ENCODE measurements around the gene FABP6.

Gene FABP6

GRCh38 chr5:160263326-160263855 is 34.1 kb downstream of the FABP6 start:
- DNase-seq = no peak

- DNase-seq = no peak
Observed at GRCh38 chr5:160266044-160266443, 36.7 kb downstream of the FABP6 start.

- no peak for DNase-seq
Observed at GRCh38 chr5:160266752-160267345, 37.5 kb downstream of the FABP6 start.

- no peak for DNase-seq
Observed at GRCh38 chr5:160268121-160268520, 38.8 kb downstream of the FABP6 start.

- no peak for DNase-seq
Observed at GRCh38 chr5:160269017-160269416, 39.7 kb downstream of the FABP6 start.

GRCh38 chr5:160270704-160271103 is 41.4 kb downstream of the FABP6 start:
- DNase-seq = no peak

GRCh38 chr5:160271396-160271795 is 42.1 kb downstream of the FABP6 start:
- DNase-seq = no peak

- DNase-seq = no peak
Observed at GRCh38 chr5:160271836-160272235, 42.5 kb downstream of the FABP6 start.

GRCh38 chr5:160272264-160272663 is 43.0 kb downstream of the FABP6 start:
- no peak for DNase-seq

GRCh38 chr5:160272889-160273288 is 43.6 kb downstream of the FABP6 start:
- DNase-seq = no peak

- DNase-seq = no peak
Observed at GRCh38 chr5:160274483-160274931, 45.2 kb downstream of the FABP6 start.

GRCh38 chr5:160278343-160278742 is 49.0 kb downstream of the FABP6 start:
- peak in 1 of 2 experiments; percentile 37 for DNase-seq

- no peak for DNase-seq
Observed at GRCh38 chr5:160280384-160281095, 51.2 kb downstream of the FABP6 start.

- DNase-seq = no peak
Observed at GRCh38 chr5:160281275-160281674, 52.0 kb downstream of the FABP6 start.

GRCh38 chr5:160284291-160284873 is 55.1 kb downstream of the FABP6 start:
- no peak for DNase-seq

GRCh38 chr5:160285316-160285715 is 56.0 kb downstream of the FABP6 start:
- no peak for DNase-seq

GRCh38 chr5:160286947-160287346 is 57.6 kb downstream of the FABP6 start:
- no peak for DNase-seq

GRCh38 chr5:160287378-160288051 is 58.2 kb downstream of the FABP6 start:
- peak; percentile 63 to 90 for DNase-seq
